ENCODE results near the gene CNTN5. TPM values are rescaled to one million over a fixed set of nuclear protein-coding genes. Genes with fewer than 3 reads are reported as not detected.

Gene CNTN5
- total RNA-seq, 3 donors from 2014 or later (not counting 1 experiment from before 2014, with no cell fraction given): not detected

- no peak overlapping the region for H3K27ac ChIP-seq (ENCODE audit: low read length)
- H3K4me3 ChIP-seq (ENCODE audit: low read length): no peak overlapping the region
- H3K27ac Mint-ChIP-seq: no peak overlapping the region
- H3K27me3 ChIP-seq (ENCODE audit: control insufficient read depth, insufficient read depth, low read length): peaks cover 4% of the 10 kb centered on the region
- no peak for ATAC-seq
- H3K9me3 ChIP-seq (ENCODE audit: control insufficient read depth, insufficient read depth, low read length): no peaks in the 10 kb centered on the region
- no peak for DNase-seq
- H3K4me3 Mint-ChIP-seq: no peak overlapping the region
- peaks cover 9 to 19% of the 10 kb centered on the region in 2 donors for H3K27me3 Mint-ChIP-seq (ENCODE audit: low read depth in 2 of 2)
- H3K4me1 Mint-ChIP-seq: peaks cover 0 to 6% of the 10 kb centered on the region in 2 donors
- WGBS (ENCODE audit: insufficient coverage): 78% methylated on average over 8 of the region's 8 CpGs
- no peaks in the 10 kb centered on the region for H3K36me3 ChIP-seq (ENCODE audit: control insufficient read depth, insufficient read depth, low read length)
- intact Hi-C loops (cut with micrococcal nuclease): no loop called here
- peaks cover 2 to 3% of the 10 kb centered on the region in 2 donors for H3K9me3 Mint-ChIP-seq
- H3K4me1 ChIP-seq (ENCODE audit: control insufficient read depth, insufficient read depth, low read length): no peaks in the 10 kb centered on the region
- TF ChIP-seq CTCF (IDR thresholded peaks at IDR 0.05): no peak
- H3K36me3 Mint-ChIP-seq: peaks cover 15% of the 10 kb centered on the region
These were observed 1.1 kb upstream of the CNTN5 start for GRCh38 chr11:99019696-99020095.

GRCh38 chr11:99037057-99037456 lies 16.3 kb downstream of the CNTN5 start:
- H3K36me3 Mint-ChIP-seq: peaks cover 5% of the 10 kb centered on the region
- Histone ChIP-seq H3K9me3 (ENCODE audit: control insufficient read depth, insufficient read depth, low read length) (no peaks in the 10 kb centered on the region), H3K4me1 (ENCODE audit: control insufficient read depth, insufficient read depth, low read length) (no peaks in the 10 kb centered on the region), H3K4me3 (ENCODE audit: low read length) (no peak overlapping the region), H3K27ac (ENCODE audit: low read length) (no peak overlapping the region), H3K27me3 (ENCODE audit: control insufficient read depth, insufficient read depth, low read length) (no peaks in the 10 kb centered on the region), H3K36me3 (ENCODE audit: control insufficient read depth, insufficient read depth, low read length) (no peaks in the 10 kb centered on the region)
- ATAC-seq: no peak
- H3K4me3 Mint-ChIP-seq: no peak overlapping the region
- DNase-seq: no peak
- intact Hi-C loops (cut with micrococcal nuclease): no loop called here
- TF ChIP-seq CTCF (IDR thresholded peaks at IDR 0.05): no peak
- no peak overlapping the region for H3K27ac Mint-ChIP-seq
- no peaks in the 10 kb centered on the region for H3K4me1 Mint-ChIP-seq
- WGBS (ENCODE audit: insufficient coverage): 80% methylated on average over 1 of the region's 1 CpG
- no peaks in the 10 kb centered on the region for H3K27me3 Mint-ChIP-seq (ENCODE audit: low read depth in 2 of 2)
- peaks cover 6 to 11% of the 10 kb centered on the region in 2 donors for H3K9me3 Mint-ChIP-seq

GRCh38 chr11:99063331-99063730 lies 42.6 kb downstream of the CNTN5 start:
- ATAC-seq (no peak), DNase-seq (no peak)
- Mint-ChIP-seq H3K27me3 (ENCODE audit: low read depth in 2 of 2) (no peaks in the 10 kb centered on the region), H3K36me3 (no peaks in the 10 kb centered on the region), H3K4me3 (no peak overlapping the region), H3K4me1 (no peaks in the 10 kb centered on the region), H3K27ac (no peak overlapping the region), H3K9me3 (peaks cover 15 to 26% of the 10 kb centered on the region in 2 donors)
- no peak for TF ChIP-seq CTCF (IDR thresholded peaks at IDR 0.05)
- no peaks in the 10 kb centered on the region for H3K27me3 ChIP-seq (ENCODE audit: control insufficient read depth, insufficient read depth, low read length)
- no CpG with 5 or more reads among the region's 1 CpG for WGBS (ENCODE audit: insufficient coverage)
- H3K9me3 ChIP-seq (ENCODE audit: control insufficient read depth, insufficient read depth, low read length): no peaks in the 10 kb centered on the region
- no peaks in the 10 kb centered on the region for H3K4me1 ChIP-seq (ENCODE audit: control insufficient read depth, insufficient read depth, low read length)
- intact Hi-C loops (cut with micrococcal nuclease): no loop called here
- no peak overlapping the region for H3K27ac ChIP-seq (ENCODE audit: low read length)
- no peaks in the 10 kb centered on the region for H3K36me3 ChIP-seq (ENCODE audit: control insufficient read depth, insufficient read depth, low read length)
- H3K4me3 ChIP-seq (ENCODE audit: low read length): no peak overlapping the region

GRCh38 chr11:99065121-99065520 lies 44.4 kb downstream of the CNTN5 start:
- intact Hi-C loops (cut with micrococcal nuclease): no loop called here
- ATAC-seq: no peak

More at GRCh38 chr11:99065121-99065520, 44.4 kb downstream of the CNTN5 start:
- no peaks in the 10 kb centered on the region for H3K36me3 Mint-ChIP-seq
- H3K27ac Mint-ChIP-seq: no peak overlapping the region
- H3K9me3 Mint-ChIP-seq: peaks cover 15 to 26% of the 10 kb centered on the region in 2 donors
- H3K4me3 Mint-ChIP-seq: no peak overlapping the region
- no peaks in the 10 kb centered on the region for H3K4me1 Mint-ChIP-seq
- Histone ChIP-seq H3K9me3 (ENCODE audit: control insufficient read depth, insufficient read depth, low read length) (no peaks in the 10 kb centered on the region), H3K4me1 (ENCODE audit: control insufficient read depth, insufficient read depth, low read length) (no peaks in the 10 kb centered on the region), H3K27me3 (ENCODE audit: control insufficient read depth, insufficient read depth, low read length) (no peaks in the 10 kb centered on the region), H3K36me3 (ENCODE audit: control insufficient read depth, insufficient read depth, low read length) (no peaks in the 10 kb centered on the region), H3K4me3 (ENCODE audit: low read length) (no peak overlapping the region), H3K27ac (ENCODE audit: low read length) (no peak overlapping the region)
- DNase-seq: no peak
- no peaks in the 10 kb centered on the region for H3K27me3 Mint-ChIP-seq (ENCODE audit: low read depth in 2 of 2)
- no peak for TF ChIP-seq CTCF (IDR thresholded peaks at IDR 0.05)
